AG09319 (cell line): ENCODE results near the gene AGPAT2.

Experiments
- DNase-seq: peaks from one replicate; pipeline ENCODE4 v3.0.0-alpha.2; 2010; ENCODE audit warnings: low read depth; ENCODE audit errors: extremely low read depth
- TF ChIP-seq, protein P1 (sequence below): IDR thresholded peaks from 2 replicates; pipeline ENCODE4 v1.5.1; 2011; ENCODE audit warnings: low read depth, mild to moderate bottlenecking, inconsistent platforms, low read length, moderate library complexity

Gene AGPAT2

DNA sequence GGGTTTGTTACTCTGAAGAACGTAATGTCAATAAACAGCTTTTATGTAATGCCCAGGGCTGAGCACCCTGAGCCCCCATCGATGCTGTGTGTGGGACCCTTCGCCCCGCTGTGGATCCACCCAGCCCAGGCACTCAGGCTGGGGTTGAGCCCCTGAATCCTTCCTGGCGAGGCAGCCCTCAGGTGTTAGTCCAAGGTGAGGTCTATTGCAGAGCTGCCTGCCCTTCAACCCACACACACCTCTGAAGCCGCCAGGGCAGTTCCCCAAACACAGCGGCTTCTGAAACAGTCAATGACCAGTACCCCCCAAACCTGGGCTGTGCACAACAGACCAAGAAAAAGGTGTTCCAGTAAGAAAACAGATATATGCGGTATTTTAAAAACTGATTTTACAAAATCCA is 36.7 kb upstream of the AGPAT2 start:
- DNase-seq, result no peak

DNA sequence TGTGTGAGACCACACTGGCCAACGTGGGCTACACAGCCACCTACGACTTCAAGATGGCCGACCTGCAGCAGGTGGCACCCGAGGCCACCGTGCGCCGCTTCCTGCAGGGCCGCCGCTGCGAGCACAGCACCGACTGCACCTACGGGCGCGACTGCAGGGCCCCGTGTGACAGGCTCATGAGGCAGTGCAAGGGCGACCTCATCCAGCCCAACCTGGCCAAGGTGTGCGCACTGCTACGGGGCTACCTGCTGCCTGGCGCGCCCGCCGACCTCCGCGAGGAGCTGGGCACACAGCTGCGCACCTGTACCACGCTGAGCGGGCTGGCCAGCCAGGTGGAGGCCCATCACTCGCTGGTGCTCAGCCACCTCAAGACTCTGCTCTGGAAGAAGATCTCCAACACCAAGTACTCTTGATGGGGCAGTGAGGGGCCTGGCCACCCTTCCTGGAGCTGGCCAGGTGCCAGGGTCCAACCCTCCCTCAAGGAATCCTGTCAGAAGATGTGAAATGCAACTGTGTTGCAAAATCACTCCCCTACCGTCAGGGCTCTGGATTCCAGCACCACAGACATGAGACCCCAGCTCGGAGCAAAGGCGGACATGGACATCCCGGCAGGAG is 36.2 kb upstream of the AGPAT2 start:
- TF ChIP-seq, protein P1, sequence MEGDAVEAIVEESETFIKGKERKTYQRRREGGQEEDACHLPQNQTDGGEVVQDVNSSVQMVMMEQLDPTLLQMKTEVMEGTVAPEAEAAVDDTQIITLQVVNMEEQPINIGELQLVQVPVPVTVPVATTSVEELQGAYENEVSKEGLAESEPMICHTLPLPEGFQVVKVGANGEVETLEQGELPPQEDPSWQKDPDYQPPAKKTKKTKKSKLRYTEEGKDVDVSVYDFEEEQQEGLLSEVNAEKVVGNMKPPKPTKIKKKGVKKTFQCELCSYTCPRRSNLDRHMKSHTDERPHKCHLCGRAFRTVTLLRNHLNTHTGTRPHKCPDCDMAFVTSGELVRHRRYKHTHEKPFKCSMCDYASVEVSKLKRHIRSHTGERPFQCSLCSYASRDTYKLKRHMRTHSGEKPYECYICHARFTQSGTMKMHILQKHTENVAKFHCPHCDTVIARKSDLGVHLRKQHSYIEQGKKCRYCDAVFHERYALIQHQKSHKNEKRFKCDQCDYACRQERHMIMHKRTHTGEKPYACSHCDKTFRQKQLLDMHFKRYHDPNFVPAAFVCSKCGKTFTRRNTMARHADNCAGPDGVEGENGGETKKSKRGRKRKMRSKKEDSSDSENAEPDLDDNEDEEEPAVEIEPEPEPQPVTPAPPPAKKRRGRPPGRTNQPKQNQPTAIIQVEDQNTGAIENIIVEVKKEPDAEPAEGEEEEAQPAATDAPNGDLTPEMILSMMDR, result no peak
- no peak for DNase-seq

More for the DNA sequence above, 36.7 kb upstream of the AGPAT2 start:
- TF ChIP-seq, protein P1, result no peak

DNA sequence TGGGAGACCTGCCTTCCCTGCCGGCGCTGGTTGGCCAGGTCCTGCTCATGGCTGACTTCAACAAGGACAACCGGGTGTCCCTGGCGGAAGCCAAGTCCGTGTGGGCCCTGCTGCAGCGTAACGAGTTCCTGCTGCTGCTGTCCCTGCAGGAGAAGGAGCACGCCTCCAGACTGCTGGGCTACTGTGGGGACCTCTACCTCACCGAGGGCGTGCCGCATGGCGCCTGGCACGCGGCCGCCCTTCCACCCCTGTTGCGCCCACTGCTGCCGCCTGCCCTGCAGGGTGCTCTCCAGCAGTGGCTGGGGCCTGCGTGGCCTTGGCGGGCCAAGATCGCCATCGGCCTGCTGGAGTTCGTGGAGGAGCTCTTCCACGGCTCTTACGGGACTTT is 35.7 kb upstream of the AGPAT2 start:
- TF ChIP-seq, protein P1, result no peak
- DNase-seq, result no peak

DNA sequence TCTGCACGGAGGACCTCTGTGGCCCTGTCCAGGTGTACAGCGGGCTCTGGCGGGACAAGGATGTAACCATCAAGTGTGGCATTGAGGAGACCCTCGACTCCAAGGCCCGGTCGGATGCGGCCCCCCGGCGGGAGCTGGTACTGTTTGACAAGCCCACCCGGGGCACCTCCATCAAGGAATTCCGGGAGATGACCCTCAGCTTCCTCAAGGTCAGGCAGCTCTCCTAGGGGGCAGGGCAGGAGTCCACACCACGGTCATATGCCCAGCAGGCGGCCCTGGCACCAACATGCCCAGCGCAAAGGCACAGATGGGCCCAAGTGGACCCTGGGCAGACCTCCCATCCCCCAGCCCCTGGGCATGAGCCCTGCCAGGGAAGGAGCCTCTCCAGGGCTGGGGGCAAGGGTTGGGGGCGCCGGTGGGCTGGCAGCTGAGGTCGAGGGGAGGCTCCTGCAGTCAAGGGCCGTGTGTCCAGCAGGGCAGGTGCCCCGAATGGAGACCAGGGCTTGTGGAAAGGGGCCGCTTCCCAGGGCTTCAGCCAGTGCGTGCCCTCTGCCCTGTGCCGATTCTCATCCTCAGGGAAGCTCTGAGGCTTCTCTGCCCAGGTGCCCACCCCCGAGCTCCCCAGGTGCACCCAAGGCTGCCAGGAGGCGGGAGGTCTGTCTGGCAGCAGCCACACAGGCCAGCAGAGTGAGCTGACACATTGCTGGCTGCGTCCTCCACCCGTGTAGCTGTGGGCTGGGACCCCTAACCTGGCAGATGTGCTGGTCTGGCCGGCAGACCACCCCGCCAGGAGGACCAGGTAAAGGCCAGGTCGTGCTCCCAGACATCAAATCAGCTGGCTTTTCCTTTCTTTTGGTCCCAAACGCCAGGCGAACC is 35.1 kb upstream of the AGPAT2 start:
- TF ChIP-seq, protein P1, result no peak
- no peak for DNase-seq

DNA sequence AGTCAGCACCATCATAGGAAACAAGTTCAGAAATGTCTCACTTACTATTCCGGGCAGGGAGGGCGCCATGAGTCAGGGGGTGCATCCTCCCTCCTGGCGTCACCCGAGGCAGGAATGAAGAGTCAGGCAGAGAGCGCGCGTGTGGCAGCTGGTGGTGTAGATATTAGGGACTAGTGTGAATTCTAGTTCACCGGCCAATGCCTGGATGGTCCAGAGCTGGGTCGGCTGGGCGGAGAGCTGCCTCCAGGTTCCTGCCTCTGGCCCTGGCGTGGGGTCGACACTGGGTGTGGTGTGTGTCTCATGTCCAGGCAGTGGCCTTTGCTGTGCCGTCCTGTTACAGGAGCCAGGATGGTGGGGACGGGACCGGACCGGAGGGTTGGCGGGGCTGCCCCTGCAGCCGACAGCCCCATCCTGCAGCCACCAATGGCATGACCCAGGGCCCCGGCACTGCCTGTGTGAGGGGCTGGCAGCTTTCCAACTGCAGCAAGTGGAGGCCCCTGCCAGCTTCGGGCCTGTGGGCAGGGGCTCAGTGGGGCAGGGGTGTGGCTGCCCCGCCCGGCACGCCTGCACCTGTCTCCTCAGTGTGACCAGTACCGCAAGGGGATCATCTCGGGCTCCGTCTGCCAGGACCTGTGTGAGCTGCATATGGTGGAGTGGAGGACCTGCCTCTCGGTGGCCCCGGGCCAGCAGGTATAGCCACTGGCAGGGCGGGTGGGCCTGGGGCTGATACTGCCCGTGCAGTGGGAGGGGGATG is 34.3 kb upstream of the AGPAT2 start:
- TF ChIP-seq, protein P1, result no peak
- no peak for DNase-seq

DNA sequence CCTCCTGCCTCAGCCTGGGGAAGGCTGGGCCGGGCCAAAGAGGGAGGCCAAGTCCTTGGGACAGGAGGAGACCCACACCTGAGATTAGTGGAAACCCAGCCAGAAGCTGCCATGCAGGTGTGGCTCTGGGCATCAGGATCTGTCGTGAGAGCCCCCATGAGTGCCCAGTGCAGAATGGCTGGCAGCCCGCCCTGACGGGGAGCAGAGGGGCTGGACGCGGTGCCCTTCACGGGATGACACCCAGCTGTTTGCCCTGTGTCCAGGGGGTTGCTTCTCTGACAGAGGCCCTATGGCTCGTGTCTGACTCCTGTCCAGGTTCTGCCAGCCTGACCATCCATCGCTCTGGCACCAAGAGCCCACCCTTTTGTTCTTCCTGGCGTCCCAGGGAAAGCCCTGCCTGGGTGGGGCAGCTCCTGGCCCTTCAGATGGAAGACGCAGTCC is 33.7 kb upstream of the AGPAT2 start:
- TF ChIP-seq, protein P1, result no peak
- DNase-seq, result no peak
